HG03521 (cell line): ENCODE measurements around the gene GMFB.
A peak's percentile ranks its signal among the peaks of the same experiment; 100 is the strongest.

Source experiments
- ATAC-seq: cut with Tn5 transposase; IDR thresholded peaks from one replicate; pipeline ENCODE4 v1.9.1; 2021; ENCODE audit warnings: mild to moderate bottlenecking, moderate library complexity; ENCODE audit not compliant: unreplicated experiment

GMFB gene

GRCh38 chr14:54435500-54435981 lies 53.2 kb downstream of the GMFB start:
- peak; percentile 57 for ATAC-seq

- ATAC-seq, result no peak
These were observed 60.3 kb downstream of the GMFB start for GRCh38 chr14:54428527-54428926.

- ATAC-seq, result no peak
These were observed 60.9 kb downstream of the GMFB start for GRCh38 chr14:54427871-54428270.

GRCh38 chr14:54425537-54426274 lies 63.1 kb downstream of the GMFB start:
- ATAC-seq, result no peak

- ATAC-seq, result no peak
These were observed 63.7 kb downstream of the GMFB start for GRCh38 chr14:54425068-54425467.
